ENCODE measurements around the gene GSG1L2. TPM values are rescaled to one million over a fixed set of nuclear protein-coding genes. Genes with fewer than 3 reads are reported as not detected.

Gene GSG1L2
- total RNA-seq = not detected

- DNase-seq = no peak
Observed at GRCh38 chr17:9821921-9822320, at the start of gene GSG1L2. Gene GSG1L2, minus strand, starts transcription at chr17:9822079. Its CDS starts 8 bp downstream, at chr17:9822071.

- DNase-seq = no peak
Observed at GRCh38 chr17:9868552-9868951, 46.7 kb upstream of the GSG1L2 start.

GRCh38 chr17:9865586-9865985, 43.7 kb upstream of the GSG1L2 start:
- DNase-seq = no peak

GRCh38 chr17:9862949-9863348, 41.1 kb upstream of the GSG1L2 start:
- no peak for DNase-seq

DNA sequence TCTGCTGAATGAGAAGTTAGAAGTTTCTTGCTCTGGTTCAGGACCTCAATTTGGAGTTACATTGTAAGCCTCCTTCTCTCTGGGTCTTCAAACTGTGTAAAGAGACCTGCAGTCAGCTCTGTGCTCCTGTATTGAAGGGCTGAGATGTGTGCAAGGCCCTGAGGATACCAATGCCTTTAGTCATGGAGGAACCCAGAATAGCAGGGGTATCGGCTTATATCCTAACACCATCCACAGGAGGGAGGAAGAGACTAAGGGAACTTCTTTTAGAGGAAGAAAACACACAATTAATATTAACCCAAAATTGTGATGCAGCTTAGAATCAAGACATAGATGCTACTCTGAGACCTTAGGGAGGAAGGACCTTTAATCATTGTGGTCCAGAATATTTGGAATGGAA, 40.3 kb upstream of the GSG1L2 start:
- no peak for DNase-seq

DNA sequence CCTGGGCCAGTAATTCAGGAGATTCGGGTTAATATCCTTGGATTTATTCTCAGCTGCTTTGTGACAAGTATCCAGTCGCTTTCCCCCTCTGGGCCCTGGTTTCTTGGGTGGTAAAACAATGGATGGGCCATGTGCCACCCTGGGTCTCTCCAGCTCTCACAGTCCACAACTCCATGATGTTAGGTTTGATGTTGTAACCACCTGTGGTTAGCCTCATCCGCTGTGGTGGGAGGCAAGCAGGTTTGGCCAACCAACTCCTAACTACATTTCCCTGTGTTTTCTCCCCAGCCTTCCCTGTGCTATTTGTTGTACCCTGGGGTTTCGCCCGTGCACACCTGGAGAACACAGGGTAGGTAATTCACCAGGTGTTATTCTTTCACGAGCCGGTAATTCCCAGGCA, 39.0 kb upstream of the GSG1L2 start:
- no peak for DNase-seq

GRCh38 chr17:9859781-9860180, 37.9 kb upstream of the GSG1L2 start:
- no peak for DNase-seq

- DNase-seq = no peak
Observed at GRCh38 chr17:9855036-9855435, 33.2 kb upstream of the GSG1L2 start.

- no peak for DNase-seq
Observed at GRCh38 chr17:9854255-9854654, 32.4 kb upstream of the GSG1L2 start.

- DNase-seq = no peak
Observed at GRCh38 chr17:9850151-9850550, 28.3 kb upstream of the GSG1L2 start.

DNA sequence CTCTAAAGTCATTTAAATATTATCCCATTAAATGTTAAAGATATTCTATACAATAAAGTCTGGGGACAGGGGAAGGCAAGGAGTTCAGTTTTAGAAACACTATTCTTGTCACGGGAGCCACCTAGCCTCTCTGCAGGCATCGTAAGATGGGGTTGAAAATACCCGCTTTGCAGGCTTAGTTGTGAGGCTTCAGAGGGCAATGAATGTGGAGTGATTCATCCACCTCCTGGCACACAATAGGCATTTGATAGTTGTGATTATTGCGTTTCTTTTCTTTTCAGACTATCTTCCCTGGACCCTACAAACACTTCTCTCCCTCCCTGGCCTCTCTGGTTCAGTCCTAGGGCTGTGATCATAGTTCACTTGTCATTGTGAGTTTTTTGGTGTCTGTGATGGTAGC, 23.4 kb upstream of the GSG1L2 start:
- no peak for DNase-seq

- no peak for DNase-seq
Observed at GRCh38 chr17:9844153-9844552, 22.3 kb upstream of the GSG1L2 start.

- DNase-seq = no peak
Observed at GRCh38 chr17:9843152-9844010, 21.5 kb upstream of the GSG1L2 start.

DNA sequence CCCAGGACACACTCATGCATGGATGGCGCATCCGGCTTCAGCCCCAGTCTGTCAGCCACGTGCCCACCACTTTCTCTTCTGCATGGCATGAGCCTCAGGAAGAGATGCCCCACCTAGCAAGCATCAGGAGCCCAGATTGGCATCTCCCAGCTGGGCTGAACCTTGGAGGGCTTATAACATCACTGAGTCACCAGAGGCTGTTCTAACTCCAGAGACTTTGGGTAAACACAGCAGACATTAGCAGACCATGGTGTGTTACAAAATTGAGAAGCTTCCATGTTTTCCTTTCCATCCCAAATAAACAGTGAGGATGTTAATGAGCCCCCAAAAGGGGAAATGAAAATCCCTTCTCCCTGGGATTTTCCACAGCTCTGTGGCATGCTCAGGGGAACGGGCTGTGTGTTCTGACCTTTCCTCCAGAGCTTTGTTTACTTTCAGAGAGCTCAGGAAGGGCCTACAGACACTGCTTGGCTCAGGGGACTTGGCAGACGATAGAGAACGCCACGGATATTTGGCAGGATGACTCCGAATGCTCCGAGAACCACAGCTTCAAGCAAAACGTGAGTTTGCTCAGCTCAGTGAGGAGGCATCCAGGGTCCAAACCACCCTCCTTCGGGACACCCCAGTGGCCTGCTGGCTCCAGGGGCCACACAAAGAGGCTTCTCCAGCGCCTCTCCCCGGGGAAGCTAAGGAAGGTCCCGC, 20.3 kb upstream of the GSG1L2 start:
- DNase-seq = peak; percentile 48

GRCh38 chr17:9839433-9839832, 17.6 kb upstream of the GSG1L2 start:
- no peak for DNase-seq

DNA sequence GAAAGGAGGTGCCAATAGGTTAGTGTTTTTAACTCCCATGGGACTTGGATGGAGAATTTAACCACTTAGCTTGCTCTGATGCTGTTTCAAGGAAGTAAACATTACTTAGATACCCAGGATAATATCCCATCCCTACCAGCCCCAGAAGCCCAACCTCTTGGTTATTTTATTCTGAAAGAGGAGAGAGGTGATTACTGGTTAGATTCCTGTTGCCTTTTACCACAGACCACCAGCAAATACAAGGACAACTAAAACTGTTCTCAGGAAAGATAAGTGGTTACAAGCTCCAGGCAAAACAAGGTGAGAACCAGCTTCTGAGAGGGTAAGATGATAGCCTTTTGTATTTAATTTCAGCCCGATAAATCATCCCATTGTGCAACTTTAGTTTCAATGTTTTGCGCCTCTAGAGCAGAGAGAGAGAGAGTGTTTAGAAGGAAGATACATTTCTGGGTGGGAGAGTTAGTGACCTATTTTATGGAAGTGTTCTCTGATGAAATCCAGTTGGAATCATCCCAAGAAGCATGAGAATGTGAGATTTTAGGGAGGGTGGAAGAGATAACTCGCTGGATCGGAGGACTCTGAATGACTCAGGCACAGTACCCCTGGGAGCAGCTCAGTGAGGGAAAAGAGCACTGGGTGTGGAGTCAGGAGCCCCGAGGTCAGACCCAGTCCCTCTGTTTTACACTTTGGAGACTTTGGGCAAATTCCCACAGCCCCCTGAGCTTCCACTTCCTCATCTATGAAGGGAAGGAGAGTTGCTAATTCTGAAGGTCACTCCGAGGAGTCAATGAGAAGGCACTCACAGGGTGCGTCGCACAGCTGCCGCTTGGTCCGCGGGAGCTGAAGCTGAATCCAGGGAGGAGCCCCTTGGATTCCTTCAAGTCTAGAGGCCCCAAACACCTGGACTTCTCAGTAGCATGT, 15.9 kb upstream of the GSG1L2 start:
- DNase-seq = peak; percentile 25

GRCh38 chr17:9833922-9834321, 12.0 kb upstream of the GSG1L2 start:
- DNase-seq = no peak

DNA sequence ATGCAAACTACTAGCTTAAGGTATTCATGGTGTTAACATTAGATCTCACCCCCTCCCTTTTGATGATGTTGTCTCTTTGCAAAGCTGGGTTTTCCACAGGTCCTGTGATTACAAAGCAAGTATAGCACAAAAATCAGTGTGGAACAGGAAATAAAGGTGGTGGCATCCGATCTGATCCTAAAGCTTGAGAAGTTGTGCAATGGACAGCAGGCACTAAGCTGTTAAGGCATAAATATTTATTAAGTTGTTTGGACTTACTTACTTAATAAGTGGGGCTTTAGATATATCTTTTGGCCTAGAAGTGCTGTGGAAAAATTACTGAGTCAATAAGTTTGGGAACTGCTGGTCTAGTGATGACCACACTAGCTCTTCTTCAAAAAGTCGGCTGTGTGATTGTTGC, 8.8 kb upstream of the GSG1L2 start:
- no peak for DNase-seq

DNA sequence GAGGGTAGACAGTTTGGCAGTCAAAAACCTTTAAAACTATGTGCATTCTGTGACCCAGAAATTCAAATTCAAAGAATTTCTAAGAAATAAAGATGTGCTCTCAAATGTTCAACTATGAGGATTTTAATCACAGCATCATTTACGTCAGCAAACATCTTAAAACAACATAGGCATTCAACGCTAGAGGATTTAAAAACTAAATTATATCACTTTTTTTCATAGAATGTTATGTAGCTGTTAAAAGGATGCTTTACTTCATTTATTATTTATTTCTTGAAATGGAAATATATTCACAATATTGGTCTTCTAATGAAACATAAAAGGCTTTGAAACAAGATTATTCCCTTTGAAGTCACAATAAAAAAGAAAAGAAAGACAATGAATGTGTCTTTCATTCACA, 7.5 kb upstream of the GSG1L2 start:
- DNase-seq = no peak

DNA sequence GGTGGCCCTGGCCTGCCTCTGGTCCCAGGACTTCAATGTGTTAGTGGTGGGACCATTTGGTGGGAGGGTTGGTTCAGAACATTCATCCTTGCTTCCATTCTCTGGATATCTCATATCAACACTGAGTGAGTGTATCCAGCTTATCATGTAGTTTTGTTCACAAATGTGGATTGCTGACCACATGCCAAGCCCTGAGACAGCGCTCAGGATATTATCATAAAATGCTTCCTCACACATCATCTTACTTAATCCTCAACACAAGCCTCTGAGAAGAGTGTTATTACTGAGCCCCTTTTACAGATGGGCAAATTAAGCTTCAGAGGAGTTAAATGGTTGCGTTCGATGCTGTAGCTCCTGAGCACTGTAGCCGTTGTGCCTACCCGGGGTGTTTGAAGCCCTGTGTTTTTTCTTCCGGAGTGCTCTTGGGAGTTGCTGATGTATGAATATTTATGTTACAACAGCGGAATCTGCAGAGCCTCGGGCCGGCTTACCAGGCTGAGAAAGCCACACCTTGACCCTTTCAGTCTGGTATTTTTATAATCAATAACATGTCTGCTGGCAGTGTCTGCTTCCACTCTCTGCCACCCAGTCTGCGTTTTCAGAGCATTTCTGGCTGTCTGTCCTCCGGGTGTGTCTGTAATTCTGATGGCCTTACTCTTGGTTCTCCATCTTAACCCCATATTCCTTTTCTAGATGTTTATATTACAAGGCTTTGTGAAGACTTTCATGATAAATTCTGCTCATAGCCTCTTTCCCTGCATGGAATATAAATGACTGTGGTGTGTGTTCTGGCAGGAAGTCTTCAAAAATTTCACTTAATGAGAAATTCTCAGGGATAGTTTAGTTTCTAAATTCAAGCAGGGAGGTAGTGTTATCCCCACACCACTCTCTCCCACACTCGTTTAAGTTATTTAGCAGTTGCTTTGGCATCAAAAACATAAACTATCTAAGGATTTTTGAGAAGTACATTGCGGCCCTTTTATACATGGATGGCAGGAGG, 6.7 kb upstream of the GSG1L2 start:
- no peak for DNase-seq

DNA sequence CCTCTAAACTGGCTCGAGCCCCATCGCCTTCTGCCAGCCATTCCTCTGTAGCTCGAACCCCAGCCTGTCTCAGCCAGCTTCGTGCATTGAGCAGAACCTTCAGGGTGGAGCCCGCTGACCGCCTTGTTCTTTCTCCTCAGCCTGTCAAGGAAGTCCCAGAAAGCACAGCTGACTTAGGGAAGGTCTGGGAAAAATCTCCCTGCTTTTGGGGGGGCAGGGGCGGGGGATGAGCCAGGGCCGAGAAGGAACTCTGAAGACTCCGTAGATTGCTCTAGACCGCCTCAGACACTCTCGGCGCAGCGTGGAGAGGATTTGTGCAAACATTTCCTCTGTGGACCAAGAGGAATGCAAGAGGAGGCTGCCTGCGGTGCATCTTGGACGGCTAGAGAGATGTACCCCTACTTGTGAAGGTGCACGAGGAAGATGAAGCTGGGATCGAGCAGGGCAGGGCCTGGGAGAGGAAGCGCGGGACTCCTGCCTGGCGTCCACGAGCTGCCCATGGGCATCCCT, 3.8 kb upstream of the GSG1L2 start, which contains the start of gene GLP2R:
Gene GLP2R (plus strand): TSS at position 284 of the 510 bp plus-strand sequence. CDS start 140 bp downstream, at position 424.
- DNase-seq = no peak

Data from skin of body (tissue), 2 donors.